HepG2 (cell line): ENCODE measurements around the gene CHTF8. TPM values are rescaled to one million over a fixed set of nuclear protein-coding genes. Genes with fewer than 3 reads are reported as not detected.

Experiments
- CAMTA2 ChIP-seq: sonication (generic); formaldehyde crosslinking; IDR thresholded peaks from 2 replicates; pipeline ENCODE4 v1.4.0; 2020; ENCODE audit warnings: mild to moderate bottlenecking, missing genetic modification reagents, borderline replicate concordance
- CC2D1A ChIP-seq: sonication (generic); formaldehyde crosslinking; IDR thresholded peaks from 2 replicates; pipeline ENCODE4 v1.8.1; 2023; ENCODE audit warnings: mild to moderate bottlenecking, missing genetic modification reagents
- HNRNPL ChIP-seq: fragments of 200-400 bp; formaldehyde crosslinking; IDR thresholded peaks from 2 replicates; pipeline ENCODE4 v1.6.1; 2017; ENCODE audit warnings: mild to moderate bottlenecking, low read depth, low read length
- KDM1A ChIP-seq: IDR thresholded peaks from 2 replicates; pipeline ENCODE4 v1.6.1; 2016; ENCODE audit warnings: missing compliant biosample characterization
- MEF2D ChIP-seq: sonication (generic); formaldehyde crosslinking; IDR thresholded peaks from 2 replicates; pipeline ENCODE4 v1.5.1; 2020; ENCODE audit warnings: mild to moderate bottlenecking, missing genetic modification reagents
- NBN ChIP-seq: fragments of 450-650 bp; conservative IDR thresholded peaks from 2 replicates; pipeline ENCODE4 v1.6.1; 2017
- NR1H2 ChIP-seq: sonication (generic); formaldehyde crosslinking; IDR thresholded peaks from 2 replicates; pipeline ENCODE4 v1.8.1; 2022; ENCODE audit warnings: low read depth, missing genetic modification reagents, borderline replicate concordance
- RBM22 ChIP-seq: fragments of 200-400 bp; formaldehyde crosslinking; optimal IDR thresholded peaks from 2 replicates; pipeline ENCODE3; 2017; ENCODE audit warnings: mild to moderate bottlenecking, low read length, moderate library complexity
- RORA ChIP-seq: sonication (generic); formaldehyde crosslinking; IDR thresholded peaks from 2 replicates; pipeline ENCODE4 v1.5.0; 2020; ENCODE audit warnings: mild to moderate bottlenecking, missing genetic modification reagents, moderate library complexity
- SPEN ChIP-seq: sonication (generic); formaldehyde crosslinking; IDR thresholded peaks from 2 replicates; pipeline ENCODE4 v1.5.1; 2020; ENCODE audit warnings: low read depth, mild to moderate bottlenecking, missing genetic modification reagents
- SRF ChIP-seq: IDR thresholded peaks from 2 replicates; pipeline ENCODE4 v1.6.1; 2011; ENCODE audit warnings: mild to moderate bottlenecking, low read depth, low read length, moderate library complexity
- THYN1 ChIP-seq: sonication (generic); formaldehyde crosslinking; IDR thresholded peaks from 2 replicates; pipeline ENCODE4 v1.8.1; 2023; ENCODE audit warnings: low read depth, mild to moderate bottlenecking, moderate library complexity, missing genetic modification reagents, borderline replicate concordance
- ZNF782 ChIP-seq: sonication (generic); formaldehyde crosslinking; IDR thresholded peaks from 2 replicates; pipeline ENCODE4 v1.4.0; 2020; ENCODE audit warnings: missing genetic modification reagents, mild to moderate bottlenecking, borderline replicate concordance
- ZNF878 ChIP-seq: sonication (generic); formaldehyde crosslinking; IDR thresholded peaks from 2 replicates; pipeline ENCODE4 v1.8.1; 2023; ENCODE audit warnings: mild to moderate bottlenecking, missing genetic modification reagents, moderate library complexity
- ZNF891 ChIP-seq: sonication (generic); formaldehyde crosslinking; IDR thresholded peaks from 2 replicates; pipeline ENCODE4 v1.5.0; 2020; ENCODE audit warnings: mild to moderate bottlenecking, missing genetic modification reagents
- polyA plus RNA-seq, 8 experiments: library from polyadenylated mRNA; depleted of rRNA in 3 of 8; stranded (reverse) in 7 of 8; unstranded in 1 of 8; fragments of >200 nt; fragmentation: Illumina TruSeq in 4 of 8; extraction: Trizol in 4 of 8; gene quantifications; 2 replicates each; pipeline versions ENCODE4 v1.2.1 to v1.2.3, GENCODE V29; 2011 to 2016; ENCODE audit warnings: low read depth in 4 of 8, missing spikeins in 1 of 8, mixed read lengths in 1 of 8; ENCODE audit not compliant: insufficient read depth in 1 of 8
- total RNA-seq, 5 experiments: library from RNA; depleted of rRNA; stranded (reverse); fragments of >200 nt; fragmentation: Illumina TruSeq; extraction: Trizol; gene quantifications; 2 replicates each; pipeline ENCODE4 v1.2.3, GENCODE V29; 2016; ENCODE audit warnings: low read depth in 1 of 5
- TF ChIP-seq, protein P1 (sequence below): sonication (generic); formaldehyde crosslinking; IDR thresholded peaks from 2 replicates; pipeline ENCODE4 v1.4.0; 2020; ENCODE audit warnings: missing genetic modification reagents
- TF ChIP-seq, protein P2 (sequence below): sonication (generic); formaldehyde crosslinking; IDR thresholded peaks from 2 replicates; pipeline ENCODE4 v1.4.0; 2020; ENCODE audit warnings: mild to moderate bottlenecking, missing genetic modification reagents
- TF ChIP-seq, protein P3 (sequence below): sonication (generic); formaldehyde crosslinking; IDR thresholded peaks from 2 replicates; pipeline ENCODE4 v1.4.0; 2020; ENCODE audit warnings: missing genetic modification reagents
- TF ChIP-seq, protein P4 (sequence below): sonication (generic); formaldehyde crosslinking; IDR thresholded peaks from 2 replicates; pipeline ENCODE4 v1.9.0; 2022; ENCODE audit warnings: low read depth, missing genetic modification reagents
- TF ChIP-seq, protein P5 (sequence below): sonication (generic); formaldehyde crosslinking; IDR thresholded peaks from 2 replicates; pipeline ENCODE4 v1.5.0; 2020; ENCODE audit warnings: missing genetic modification reagents, mild to moderate bottlenecking, borderline replicate concordance

Gene CHTF8
- total and polyA plus RNA-seq, 2 of the 13 experiments (the other 11 are each of a cell fraction or from before 2014, with no cell fraction given): 37.2 to 67.5 TPM

DNA sequence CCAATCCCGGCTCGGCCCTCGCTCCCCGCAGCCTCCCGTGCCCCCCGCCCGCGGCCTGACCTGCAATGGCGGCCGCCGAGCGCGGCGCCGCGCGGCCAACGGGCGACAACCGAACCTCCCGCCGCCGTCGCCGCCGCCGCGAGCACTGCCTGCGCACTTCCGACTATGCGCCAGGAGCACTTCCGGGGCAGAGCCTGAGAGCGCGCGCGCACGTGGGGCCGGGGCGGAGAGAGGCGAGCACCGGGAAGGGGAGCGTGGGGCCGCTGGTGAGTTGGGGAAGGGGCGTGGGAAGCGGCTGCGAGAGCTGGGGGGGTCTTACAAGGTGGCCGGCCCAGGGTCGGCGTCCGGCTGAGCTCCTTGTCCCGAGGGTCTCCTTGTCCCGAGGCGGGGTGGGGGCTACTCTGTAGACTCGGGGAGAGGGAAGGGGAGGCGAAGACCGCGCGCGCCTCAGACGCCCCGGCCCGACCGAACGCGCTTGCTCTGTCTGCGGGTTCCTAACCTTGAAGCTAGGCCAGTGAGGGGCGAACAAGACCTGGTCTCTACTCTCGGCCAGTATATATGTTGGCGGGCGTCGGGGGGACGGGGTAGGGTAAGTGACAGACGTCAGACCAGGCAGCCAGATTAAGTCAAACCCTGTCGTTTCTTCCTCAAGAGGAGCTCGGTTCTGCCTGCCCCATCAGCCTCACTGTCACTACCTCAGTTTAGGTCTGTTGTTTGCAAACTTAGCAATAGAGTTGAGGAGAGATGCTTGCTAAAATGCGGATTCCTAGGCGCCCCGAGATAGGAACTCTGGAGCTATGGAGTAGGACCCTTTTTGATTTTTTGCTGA is at the start of gene CHTF8, which contains the start of gene UTP4 (continued):
- TF ChIP-seq NR1H2 (CRISPR knock-in tag) (0 out of 2 replicates have a peak, but pooled peaks have one; percentile 20), MEF2D (CRISPR knock-in tag) (peak; percentile 44; the same call in 1 of the 2 replicates), HNRNPL (no peak), CC2D1A (no peak; the same call in 1 of the 2 replicates), SPEN (CRISPR knock-in tag) (peak; percentile 88), ZNF891 (CRISPR knock-in tag) (peak; percentile 51; the same call in 1 of the 2 replicates), SRF (no peak), THYN1 (CRISPR knock-in tag) (no peak), CAMTA2 (no peak; the same call in 1 of the 2 replicates), RBM22 (no peak), KDM1A (no peak), ZNF782 (peak; percentile 82), NBN (no peak), ZNF878 (CRISPR knock-in tag) (no peak), RORA (CRISPR knock-in tag) (no peak)
- TF ChIP-seq, protein P1, sequence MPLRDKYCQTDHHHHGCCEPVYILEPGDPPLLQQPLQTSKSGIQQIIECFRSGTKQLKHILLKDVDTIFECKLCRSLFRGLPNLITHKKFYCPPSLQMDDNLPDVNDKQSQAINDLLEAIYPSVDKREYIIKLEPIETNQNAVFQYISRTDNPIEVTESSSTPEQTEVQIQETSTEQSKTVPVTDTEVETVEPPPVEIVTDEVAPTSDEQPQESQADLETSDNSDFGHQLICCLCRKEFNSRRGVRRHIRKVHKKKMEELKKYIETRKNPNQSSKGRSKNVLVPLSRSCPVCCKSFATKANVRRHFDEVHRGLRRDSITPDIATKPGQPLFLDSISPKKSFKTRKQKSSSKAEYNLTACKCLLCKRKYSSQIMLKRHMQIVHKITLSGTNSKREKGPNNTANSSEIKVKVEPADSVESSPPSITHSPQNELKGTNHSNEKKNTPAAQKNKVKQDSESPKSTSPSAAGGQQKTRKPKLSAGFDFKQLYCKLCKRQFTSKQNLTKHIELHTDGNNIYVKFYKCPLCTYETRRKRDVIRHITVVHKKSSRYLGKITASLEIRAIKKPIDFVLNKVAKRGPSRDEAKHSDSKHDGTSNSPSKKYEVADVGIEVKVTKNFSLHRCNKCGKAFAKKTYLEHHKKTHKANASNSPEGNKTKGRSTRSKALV (CRISPR knock-in tag): peak; percentile 49
- TF ChIP-seq, protein P2, sequence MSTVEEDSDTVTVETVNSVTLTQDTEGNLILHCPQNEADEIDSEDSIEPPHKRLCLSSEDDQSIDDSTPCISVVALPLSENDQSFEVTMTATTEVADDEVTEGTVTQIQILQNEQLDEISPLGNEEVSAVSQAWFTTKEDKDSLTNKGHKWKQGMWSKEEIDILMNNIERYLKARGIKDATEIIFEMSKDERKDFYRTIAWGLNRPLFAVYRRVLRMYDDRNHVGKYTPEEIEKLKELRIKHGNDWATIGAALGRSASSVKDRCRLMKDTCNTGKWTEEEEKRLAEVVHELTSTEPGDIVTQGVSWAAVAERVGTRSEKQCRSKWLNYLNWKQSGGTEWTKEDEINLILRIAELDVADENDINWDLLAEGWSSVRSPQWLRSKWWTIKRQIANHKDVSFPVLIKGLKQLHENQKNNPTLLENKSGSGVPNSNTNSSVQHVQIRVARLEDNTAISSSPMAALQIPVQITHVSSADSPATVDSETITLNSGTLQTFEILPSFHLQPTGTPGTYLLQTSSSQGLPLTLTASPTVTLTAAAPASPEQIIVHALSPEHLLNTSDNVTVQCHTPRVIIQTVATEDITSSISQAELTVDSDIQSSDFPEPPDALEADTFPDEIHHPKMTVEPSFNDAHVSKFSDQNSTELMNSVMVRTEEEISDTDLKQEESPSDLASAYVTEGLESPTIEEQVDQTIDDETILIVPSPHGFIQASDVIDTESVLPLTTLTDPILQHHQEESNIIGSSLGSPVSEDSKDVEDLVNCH (CRISPR knock-in tag): peak; percentile 77; the same call in 1 of the 2 replicates
- TF ChIP-seq, protein P3, sequence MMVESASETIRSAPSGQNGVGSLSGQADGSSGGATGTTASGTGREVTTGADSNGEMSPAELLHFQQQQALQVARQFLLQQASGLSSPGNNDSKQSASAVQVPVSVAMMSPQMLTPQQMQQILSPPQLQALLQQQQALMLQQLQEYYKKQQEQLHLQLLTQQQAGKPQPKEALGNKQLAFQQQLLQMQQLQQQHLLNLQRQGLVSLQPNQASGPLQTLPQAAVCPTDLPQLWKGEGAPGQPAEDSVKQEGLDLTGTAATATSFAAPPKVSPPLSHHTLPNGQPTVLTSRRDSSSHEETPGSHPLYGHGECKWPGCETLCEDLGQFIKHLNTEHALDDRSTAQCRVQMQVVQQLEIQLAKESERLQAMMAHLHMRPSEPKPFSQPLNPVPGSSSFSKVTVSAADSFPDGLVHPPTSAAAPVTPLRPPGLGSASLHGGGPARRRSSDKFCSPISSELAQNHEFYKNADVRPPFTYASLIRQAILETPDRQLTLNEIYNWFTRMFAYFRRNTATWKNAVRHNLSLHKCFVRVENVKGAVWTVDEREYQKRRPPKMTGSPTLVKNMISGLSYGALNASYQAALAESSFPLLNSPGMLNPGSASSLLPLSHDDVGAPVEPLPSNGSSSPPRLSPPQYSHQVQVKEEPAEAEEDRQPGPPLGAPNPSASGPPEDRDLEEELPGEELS: no peak; the same call in 1 of the 2 replicates
- TF ChIP-seq, protein P4, sequence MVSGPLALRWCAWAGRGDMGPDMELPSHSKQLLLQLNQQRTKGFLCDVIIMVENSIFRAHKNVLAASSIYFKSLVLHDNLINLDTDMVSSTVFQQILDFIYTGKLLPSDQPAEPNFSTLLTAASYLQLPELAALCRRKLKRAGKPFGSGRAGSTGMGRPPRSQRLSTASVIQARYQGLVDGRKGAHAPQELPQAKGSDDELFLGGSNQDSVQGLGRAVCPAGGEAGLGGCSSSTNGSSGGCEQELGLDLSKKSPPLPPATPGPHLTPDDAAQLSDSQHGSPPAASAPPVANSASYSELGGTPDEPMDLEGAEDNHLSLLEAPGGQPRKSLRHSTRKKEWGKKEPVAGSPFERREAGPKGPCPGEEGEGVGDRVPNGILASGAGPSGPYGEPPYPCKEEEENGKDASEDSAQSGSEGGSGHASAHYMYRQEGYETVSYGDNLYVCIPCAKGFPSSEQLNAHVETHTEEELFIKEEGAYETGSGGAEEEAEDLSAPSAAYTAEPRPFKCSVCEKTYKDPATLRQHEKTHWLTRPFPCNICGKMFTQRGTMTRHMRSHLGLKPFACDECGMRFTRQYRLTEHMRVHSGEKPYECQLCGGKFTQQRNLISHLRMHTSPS (CRISPR knock-in tag): 0 out of 2 replicates have a peak, but pooled peaks have one; percentile 58
- TF ChIP-seq, protein P5, sequence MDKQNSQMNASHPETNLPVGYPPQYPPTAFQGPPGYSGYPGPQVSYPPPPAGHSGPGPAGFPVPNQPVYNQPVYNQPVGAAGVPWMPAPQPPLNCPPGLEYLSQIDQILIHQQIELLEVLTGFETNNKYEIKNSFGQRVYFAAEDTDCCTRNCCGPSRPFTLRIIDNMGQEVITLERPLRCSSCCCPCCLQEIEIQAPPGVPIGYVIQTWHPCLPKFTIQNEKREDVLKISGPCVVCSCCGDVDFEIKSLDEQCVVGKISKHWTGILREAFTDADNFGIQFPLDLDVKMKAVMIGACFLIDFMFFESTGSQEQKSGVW: 0 out of 2 replicates have a peak, but pooled peaks have one; percentile 54
